HepG2 (cell line): Measurements from ENCODE around the gene TELO2. TPM values are rescaled to one million over a fixed set of nuclear protein-coding genes. Genes with fewer than 3 reads are reported as not detected.

ENCODE experiments used
- ATAC-seq: fragments of 200-7000 bp; cut with Tn5 transposase; 3 replicates; pipeline ENCODE4 v1.9.1; 2020; ENCODE audit warnings: mild to moderate bottlenecking, moderate library complexity
- BruUV-seq: library from RNA; stranded (reverse); fragments of 400-500 nt; replicated peaks from 2 replicates; lab custom pipeline; 2021; lab: Mats Ljungman, UMichigan
- CTCF ChIA-PET: fragments of 300-600 bp; formaldehyde crosslinking; extraction: SDS; loops from one replicate; lab custom pipeline; 2021; ENCODE audit warnings: low total read pairs, inconsistent platforms, low intra/inter-chr PET ratio; lab: Yijun Ruan, JAX
- POLR2A ChIA-PET: fragments of 350-600 bp; sonication (Branson Sonifier 250); formaldehyde crosslinking; loops from one replicate; lab custom pipeline; 2020; ENCODE audit warnings: antibody characterized with exemption, inconsistent platforms; lab: Yijun Ruan, JAX
- DNase-seq: peaks from one replicate; pipeline ENCODE4 v3.0.0-alpha.2; 2015; ENCODE audit warnings: low spot score
- FAIRE-seq: peaks from 3 replicates; lab custom pipeline; 2011; peaks lifted over from hg19 to GRCh38; lab: Jason Lieb, UNC
- H2AFZ ChIP-seq: one replicate; pipeline ENCODE4 v1.6.1; 2011; ENCODE audit warnings: low read length, inconsistent platforms
- H3K27ac ChIP-seq: fragments of 300-600 bp; 3 replicates; pipeline ENCODE4 v1.8.0; 2011; ENCODE audit warnings: mixed run types, mild to moderate bottlenecking, mixed read lengths, low read length, inconsistent platforms; ENCODE audit not compliant: insufficient read depth; ENCODE audit errors: extremely low read length
- H3K27me3 ChIP-seq, 2 experiments: fragments of 200-600 bp in 1 of 2; 2 replicates in 1 of 2; 3 replicates in 1 of 2; pipeline versions ENCODE4 v1.6.0 to v1.8.0; 2011; ENCODE audit warnings: low read length in 2 of 2, mild to moderate bottlenecking in 2 of 2, moderate library complexity in 2 of 2, inconsistent platforms in 1 of 2; ENCODE audit not compliant: insufficient read depth in 2 of 2, control insufficient read depth in 1 of 2
- H3K36me3 ChIP-seq, 2 experiments: fragments of 200-600 bp in 1 of 2; replicated peaks in 1 of 2; 2 replicates in 1 of 2; 3 replicates in 1 of 2; pipeline versions ENCODE4 v1.5.1 to v1.8.0; 2011; ENCODE audit warnings: low read length in 2 of 2, inconsistent platforms in 1 of 2; ENCODE audit not compliant: insufficient read depth in 2 of 2, control insufficient read depth in 1 of 2
- H3K4me1 ChIP-seq: 2 replicates; pipeline ENCODE4 v1.5.1; 2012; ENCODE audit warnings: low read length, inconsistent platforms; ENCODE audit not compliant: insufficient read depth
- H3K4me2 ChIP-seq: 2 replicates; pipeline ENCODE4 v1.6.0; 2011; ENCODE audit warnings: low read depth, low read length, inconsistent platforms
- H3K4me3 ChIP-seq, 3 experiments: fragments of 200-600 bp in 1 of 3; sonication (generic), shearing (Covaris generic) in 1 of 3; replicated peaks in 1 of 3; 2 replicates each; pipeline ENCODE4 v1.5.1; 2011 to 2016; ENCODE audit warnings: low read length in 3 of 3, inconsistent platforms in 2 of 3, low read depth in 2 of 3, mild to moderate bottlenecking in 2 of 3, control low read depth in 1 of 3, mixed read lengths in 1 of 3; ENCODE audit not compliant: insufficient read depth in 1 of 3
- H3K79me2 ChIP-seq: one replicate; pipeline ENCODE4 v1.6.1; 2011; ENCODE audit warnings: low read length, inconsistent platforms; ENCODE audit not compliant: insufficient read depth
- H3K9ac ChIP-seq: 2 replicates; pipeline ENCODE4 v1.6.0; 2011; ENCODE audit warnings: mild to moderate bottlenecking, low read depth, low read length, inconsistent platforms; ENCODE audit not compliant: insufficient read depth
- H3K9me3 ChIP-seq: 2 replicates; pipeline ENCODE4 v1.5.1; 2012; ENCODE audit warnings: mild to moderate bottlenecking, low read length
- H4K20me1 ChIP-seq: 2 replicates; pipeline ENCODE4 v1.6.0; 2011; ENCODE audit warnings: inconsistent platforms, mild to moderate bottlenecking, low read length, moderate library complexity; ENCODE audit not compliant: insufficient read depth
- ARNT2 ChIP-seq: sonication (generic); formaldehyde crosslinking; IDR thresholded peaks from 2 replicates; pipeline ENCODE4 v1.8.0; 2022; ENCODE audit warnings: mild to moderate bottlenecking, low read depth, missing genetic modification reagents, moderate library complexity
- CHD4 ChIP-seq: fragments of 200-600 bp; sonication (generic); IDR thresholded peaks from 2 replicates; pipeline ENCODE4 v1.7.0; 2017; ENCODE audit warnings: mild to moderate bottlenecking, low read length, borderline replicate concordance
- GABPA ChIP-seq, 2 experiments: IDR thresholded peaks; 2 replicates each; pipeline ENCODE4 v1.6.1; 2011 to 2016; ENCODE audit warnings: low read depth in 2 of 2, low read length in 1 of 2, missing biosample characterization in 1 of 2, missing genetic modification characterization in 1 of 2
- HDAC2 ChIP-seq: sonication (generic); formaldehyde crosslinking; IDR thresholded peaks from 2 replicates; pipeline ENCODE4 v1.4.0; 2020; ENCODE audit warnings: missing genetic modification reagents
- HOMEZ ChIP-seq: IDR thresholded peaks from 2 replicates; pipeline ENCODE4 v1.6.1; 2016; ENCODE audit warnings: low read depth
- HOXA5 ChIP-seq: sonication (generic); formaldehyde crosslinking; IDR thresholded peaks from 2 replicates; pipeline ENCODE4 v1.4.0; 2020; ENCODE audit warnings: missing genetic modification reagents
- IRF1 ChIP-seq: sonication (generic); formaldehyde crosslinking; IDR thresholded peaks from 2 replicates; pipeline ENCODE4 v1.4.0; 2020; ENCODE audit warnings: low read depth, mild to moderate bottlenecking, missing genetic modification reagents
- KLF6 ChIP-seq: IDR thresholded peaks from 2 replicates; pipeline ENCODE4 v1.8.0; 2016; ENCODE audit warnings: missing biosample characterization, missing genetic modification reagents
- SOX6 ChIP-seq, 2 experiments: fragments of 450-650 bp in 1 of 2; sonication (generic) in 1 of 2; formaldehyde crosslinking in 1 of 2; IDR thresholded peaks; 2 replicates each; pipeline versions ENCODE4 v1.4.0 to v1.6.1; 2017 to 2020; ENCODE audit warnings: antibody characterized with exemption in 1 of 2, mild to moderate bottlenecking in 1 of 2, missing genetic modification reagents in 1 of 2
- TRAFD1 ChIP-seq: sonication (generic); formaldehyde crosslinking; IDR thresholded peaks from 2 replicates; pipeline ENCODE4 v1.5.1; 2020; ENCODE audit warnings: missing genetic modification reagents, mild to moderate bottlenecking, borderline replicate concordance
- YEATS2 ChIP-seq: sonication (generic); formaldehyde crosslinking; IDR thresholded peaks from 2 replicates; pipeline ENCODE4 v1.4.0; 2020; ENCODE audit warnings: missing genetic modification reagents, borderline replicate concordance
- ZBTB7A ChIP-seq: sonication (generic); formaldehyde crosslinking; IDR thresholded peaks from 2 replicates; pipeline ENCODE4 v1.8.0; 2022; ENCODE audit warnings: mild to moderate bottlenecking, missing genetic modification reagents
- ZNF280B ChIP-seq: sonication (generic); formaldehyde crosslinking; IDR thresholded peaks from 2 replicates; pipeline ENCODE4 v1.5.0; 2020; ENCODE audit warnings: missing genetic modification reagents, mild to moderate bottlenecking, borderline replicate concordance
- ZNF362 ChIP-seq: sonication (generic); formaldehyde crosslinking; IDR thresholded peaks from 2 replicates; pipeline ENCODE4 v1.4.0; 2020; ENCODE audit warnings: missing genetic modification reagents, mild to moderate bottlenecking, borderline replicate concordance
- ZNF724P ChIP-seq: sonication (generic); formaldehyde crosslinking; IDR thresholded peaks from 2 replicates; pipeline ENCODE4 v1.8.0; 2022; ENCODE audit warnings: missing genetic modification reagents, borderline replicate concordance
- ZSCAN12 ChIP-seq: sonication (generic); formaldehyde crosslinking; IDR thresholded peaks from 2 replicates; pipeline ENCODE4 v1.9.0; 2021; ENCODE audit warnings: mild to moderate bottlenecking, missing genetic modification reagents
- WGBS: methylation state at CpG from one replicate; pipeline ENCODE4 v1.1.6; 2017; ENCODE audit warnings: low lambda C conversion rate; 5-methylcytosine and 5-hydroxymethylcytosine counted together
- in situ Hi-C: cut with HindIII; loops from 2 replicates; pipeline ENCODE4 v1.10.0; 2017; ENCODE audit warnings: low pct_unique_long_range_greater_than_20kb; ENCODE audit not compliant: extremely low pct_ligation_motif_present
- intact Hi-C: fragments of 100-400 bp; cut with micrococcal nuclease; formaldehyde crosslinking; loops from one replicate; pipeline ENCODE4 v1.10.0; 2022; ENCODE audit not compliant: unreplicated experiment
- polyA plus RNA-seq, 8 experiments: library from polyadenylated mRNA; depleted of rRNA in 3 of 8; stranded (reverse) in 7 of 8; unstranded in 1 of 8; fragments of >200 nt; fragmentation: Illumina TruSeq in 4 of 8; extraction: Trizol in 4 of 8; gene quantifications; 2 replicates each; pipeline versions ENCODE4 v1.2.1 to v1.2.3, GENCODE V29; 2011 to 2016; ENCODE audit warnings: low read depth in 4 of 8, missing spikeins in 1 of 8, mixed read lengths in 1 of 8; ENCODE audit not compliant: insufficient read depth in 1 of 8
- total RNA-seq, 5 experiments: library from RNA; depleted of rRNA; stranded (reverse); fragments of >200 nt; fragmentation: Illumina TruSeq; extraction: Trizol; gene quantifications; 2 replicates each; pipeline ENCODE4 v1.2.3, GENCODE V29; 2016; ENCODE audit warnings: low read depth in 1 of 5

TELO2 gene
- total and polyA plus RNA-seq, 2 of the 13 experiments (the other 11 are each of a cell fraction or from before 2014, with no cell fraction given), result 10.1 to 17.9 TPM

- POLR2A ChIA-PET, result no interaction called here
- FAIRE-seq (no peak), DNase-seq (no peak), ATAC-seq (no peak)
- no peak overlapping the region for H3K27ac ChIP-seq
- H3K27me3 ChIP-seq, result no peaks in the 10 kb centered on the region
- no peak overlapping the region for H3K4me3 ChIP-seq
- CTCF ChIA-PET, result no interaction called here
- no peaks in the 10 kb centered on the region for H3K9me3 ChIP-seq
- no peaks in the 10 kb centered on the region for H3K4me1 ChIP-seq
- no peak overlapping the region for H2AFZ ChIP-seq
- intact Hi-C loops, result no loop called here
- WGBS, result 97% methylated on average over 7 of the region's 22 CpGs
- BruUV-seq, result no TSS peak
- in situ Hi-C loops, result no loop called here
- no peak overlapping the region for H3K9ac ChIP-seq
- H3K36me3 ChIP-seq, result peaks cover 12 to 24% of the 10 kb centered on the region in 2 experiments; a peak in 2 of 5 replicates
- no peak overlapping the region for H3K4me2 ChIP-seq
- no peaks in the 10 kb centered on the region for H4K20me1 ChIP-seq
- no peaks in the 10 kb centered on the region for H3K79me2 ChIP-seq
- no peak for TF ChIP-seq HOXA5 (CRISPR knock-in tag)
- no peak for TF ChIP-seq HDAC2
- no peak for TF ChIP-seq ZNF724P (CRISPR knock-in tag)
- TF ChIP-seq SOX6 (IDR thresholded peaks at IDR 0.05), result no peak
- TF ChIP-seq SOX6 (CRISPR knock-in tag; IDR thresholded peaks at IDR 0.05), result no peak
- no peak for TF ChIP-seq CHD4
- no peak for TF ChIP-seq ARNT2
- TF ChIP-seq IRF1 (CRISPR knock-in tag), result no peak
- no peak for TF ChIP-seq ZNF362 (CRISPR knock-in tag)
- no peak for TF ChIP-seq HOMEZ
- TF ChIP-seq TRAFD1 (CRISPR knock-in tag), result no peak
- no peak for TF ChIP-seq ZBTB7A (CRISPR knock-in tag)
- no peak for TF ChIP-seq ZNF280B (CRISPR knock-in tag)
- no peak for TF ChIP-seq KLF6 (CRISPR knock-in tag)
- no peak for TF ChIP-seq GABPA (IDR thresholded peaks at IDR 0.05; ENCODE audit: low read depth, low read length)
- no peak for TF ChIP-seq GABPA (CRISPR knock-in tag; IDR thresholded peaks at IDR 0.05; ENCODE audit: low read depth)
- no peak for TF ChIP-seq YEATS2 (CRISPR knock-in tag)
- TF ChIP-seq ZSCAN12 (CRISPR knock-in tag), result no peak
Measured at GRCh38 chr16:1505912-1506311, 12.8 kb downstream of the TELO2 start.
